IMR-90 (cell line): Measurements from ENCODE around the gene ARAP1.

Source experiments
- BHLHE40 ChIP-seq: fragments of 150-350 bp; IDR thresholded peaks from 2 replicates; pipeline ENCODE4 v1.6.1; 2016; ENCODE audit warnings: mild to moderate bottlenecking, low read depth, low read length
- CEBPB ChIP-seq: IDR thresholded peaks from 2 replicates; pipeline ENCODE4 v1.6.1; 2012; ENCODE audit warnings: low read depth, low read length, improper control_type of control experiment
- FOS ChIP-seq: fragments of 150-350 bp; IDR thresholded peaks from 2 replicates; pipeline ENCODE4 v1.6.1; 2016; ENCODE audit warnings: low read depth, low read length
- MAZ ChIP-seq: IDR thresholded peaks from 2 replicates; pipeline ENCODE4 v1.6.1; 2012; ENCODE audit warnings: low read depth, mild to moderate bottlenecking, low read length, improper control_type of control experiment, moderate library complexity, borderline replicate concordance
- NFE2L2 ChIP-seq: fragments of 150-350 bp; IDR thresholded peaks from 2 replicates; pipeline ENCODE4 v1.6.1; 2016; ENCODE audit warnings: low read depth, mild to moderate bottlenecking, low read length
- POLR2A ChIP-seq: IDR thresholded peaks from 2 replicates; pipeline ENCODE4 v1.6.1; 2012; ENCODE audit warnings: mild to moderate bottlenecking, low read depth, low read length
- RAD21 ChIP-seq: IDR thresholded peaks from 2 replicates; pipeline ENCODE4 v1.6.1; 2012; ENCODE audit warnings: low read length, improper control_type of control experiment
- SMC3 ChIP-seq: fragments of 150-350 bp; IDR thresholded peaks from 2 replicates; pipeline ENCODE4 v1.6.1; 2016; ENCODE audit warnings: low read depth, mild to moderate bottlenecking, antibody characterized with exemption, low read length, moderate library complexity
- TF ChIP-seq, protein P1 (sequence below): conservative IDR thresholded peaks from 2 replicates; pipeline ENCODE4 v1.5.1; 2012; ENCODE audit warnings: mild to moderate bottlenecking, low read depth, low read length, improper control_type of control experiment
- TF ChIP-seq, protein P2 (sequence below): fragments of 150-350 bp; IDR thresholded peaks from 2 replicates; pipeline ENCODE4 v1.6.1; 2017; ENCODE audit warnings: mild to moderate bottlenecking, antibody characterized with exemption, low read length, low read depth
- TF ChIP-seq, protein P3 (sequence below): fragments of 150-350 bp; IDR thresholded peaks from 2 replicates; pipeline ENCODE4 v1.6.1; 2016; ENCODE audit warnings: low read depth, mild to moderate bottlenecking, low read length, moderate library complexity, borderline replicate concordance

DNA sequence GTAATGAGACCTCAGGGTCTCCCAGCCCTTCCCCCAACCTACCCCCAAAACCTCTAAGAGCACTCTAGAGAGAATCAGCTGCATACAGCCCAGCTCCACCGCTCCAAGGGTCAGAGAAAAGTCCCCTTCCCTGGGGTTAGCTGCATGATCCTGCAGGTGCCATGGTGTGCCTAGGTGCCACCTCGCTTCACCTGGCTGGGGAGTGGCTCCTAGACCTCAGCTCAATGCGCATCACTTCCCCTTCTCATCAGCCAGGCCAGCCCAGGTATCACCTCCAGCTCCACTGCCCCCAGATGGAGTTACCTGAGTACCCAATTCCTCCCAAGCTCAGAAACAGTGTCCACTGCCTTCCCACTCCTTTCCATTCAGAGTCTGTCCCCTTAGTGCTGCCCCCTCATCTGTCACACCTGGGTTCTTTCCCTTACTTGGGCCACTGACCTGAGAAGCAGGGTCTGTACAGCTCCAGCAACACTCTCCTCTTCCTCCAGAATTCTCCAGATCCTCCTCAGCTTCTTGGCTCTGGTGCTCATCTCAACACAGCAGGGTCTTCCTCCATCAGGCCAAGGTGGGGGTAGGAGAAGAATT, 40.3 kb upstream of the ARAP1 start:
- TF ChIP-seq, protein P1, sequence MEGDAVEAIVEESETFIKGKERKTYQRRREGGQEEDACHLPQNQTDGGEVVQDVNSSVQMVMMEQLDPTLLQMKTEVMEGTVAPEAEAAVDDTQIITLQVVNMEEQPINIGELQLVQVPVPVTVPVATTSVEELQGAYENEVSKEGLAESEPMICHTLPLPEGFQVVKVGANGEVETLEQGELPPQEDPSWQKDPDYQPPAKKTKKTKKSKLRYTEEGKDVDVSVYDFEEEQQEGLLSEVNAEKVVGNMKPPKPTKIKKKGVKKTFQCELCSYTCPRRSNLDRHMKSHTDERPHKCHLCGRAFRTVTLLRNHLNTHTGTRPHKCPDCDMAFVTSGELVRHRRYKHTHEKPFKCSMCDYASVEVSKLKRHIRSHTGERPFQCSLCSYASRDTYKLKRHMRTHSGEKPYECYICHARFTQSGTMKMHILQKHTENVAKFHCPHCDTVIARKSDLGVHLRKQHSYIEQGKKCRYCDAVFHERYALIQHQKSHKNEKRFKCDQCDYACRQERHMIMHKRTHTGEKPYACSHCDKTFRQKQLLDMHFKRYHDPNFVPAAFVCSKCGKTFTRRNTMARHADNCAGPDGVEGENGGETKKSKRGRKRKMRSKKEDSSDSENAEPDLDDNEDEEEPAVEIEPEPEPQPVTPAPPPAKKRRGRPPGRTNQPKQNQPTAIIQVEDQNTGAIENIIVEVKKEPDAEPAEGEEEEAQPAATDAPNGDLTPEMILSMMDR = no peak
- no peak for TF ChIP-seq POLR2A
- TF ChIP-seq, protein P2, sequence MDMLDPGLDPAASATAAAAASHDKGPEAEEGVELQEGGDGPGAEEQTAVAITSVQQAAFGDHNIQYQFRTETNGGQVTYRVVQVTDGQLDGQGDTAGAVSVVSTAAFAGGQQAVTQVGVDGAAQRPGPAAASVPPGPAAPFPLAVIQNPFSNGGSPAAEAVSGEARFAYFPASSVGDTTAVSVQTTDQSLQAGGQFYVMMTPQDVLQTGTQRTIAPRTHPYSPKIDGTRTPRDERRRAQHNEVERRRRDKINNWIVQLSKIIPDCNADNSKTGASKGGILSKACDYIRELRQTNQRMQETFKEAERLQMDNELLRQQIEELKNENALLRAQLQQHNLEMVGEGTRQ = no peak
- no peak for TF ChIP-seq BHLHE40
- TF ChIP-seq, protein P3, sequence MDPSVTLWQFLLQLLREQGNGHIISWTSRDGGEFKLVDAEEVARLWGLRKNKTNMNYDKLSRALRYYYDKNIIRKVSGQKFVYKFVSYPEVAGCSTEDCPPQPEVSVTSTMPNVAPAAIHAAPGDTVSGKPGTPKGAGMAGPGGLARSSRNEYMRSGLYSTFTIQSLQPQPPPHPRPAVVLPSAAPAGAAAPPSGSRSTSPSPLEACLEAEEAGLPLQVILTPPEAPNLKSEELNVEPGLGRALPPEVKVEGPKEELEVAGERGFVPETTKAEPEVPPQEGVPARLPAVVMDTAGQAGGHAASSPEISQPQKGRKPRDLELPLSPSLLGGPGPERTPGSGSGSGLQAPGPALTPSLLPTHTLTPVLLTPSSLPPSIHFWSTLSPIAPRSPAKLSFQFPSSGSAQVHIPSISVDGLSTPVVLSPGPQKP = no peak
- TF ChIP-seq SMC3 = no peak
- TF ChIP-seq FOS = no peak
- TF ChIP-seq MAZ = no peak
- TF ChIP-seq CEBPB = no peak
- TF ChIP-seq NFE2L2 = no peak
- TF ChIP-seq RAD21 = no peak
